ENCODE measurements around the gene CLDN20.
"Not testable (repeated sequence)": the region's sequence is repeated elsewhere in the genome, so short reads cannot be mapped to it uniquely, and the experiment has no call there.

The CLDN20 gene

DNA sequence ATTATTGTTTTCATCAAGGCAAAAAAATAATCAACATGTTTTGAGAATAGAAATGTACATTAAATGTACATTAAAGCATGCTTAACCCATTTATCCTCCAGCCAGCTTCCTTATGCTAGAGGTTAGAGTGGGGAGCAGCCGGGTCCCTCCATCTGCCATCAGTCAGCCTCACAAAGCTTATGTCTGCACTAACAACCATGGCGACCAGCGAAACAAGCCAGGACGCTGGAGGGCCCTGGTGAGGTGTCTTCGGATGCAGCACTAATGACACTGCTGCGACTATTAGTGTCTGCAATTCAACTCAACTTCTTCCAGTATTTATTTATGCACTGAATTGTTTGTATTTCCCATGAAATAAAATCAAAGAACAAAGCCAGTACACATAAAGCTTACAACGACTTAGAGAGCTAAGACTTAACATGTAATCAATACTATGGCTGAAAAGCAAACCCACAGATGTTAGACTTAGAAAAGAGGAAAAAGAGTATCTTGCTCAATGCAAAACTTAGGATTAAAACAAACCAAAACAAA lies 6.8 kb downstream of the CLDN20 start:
- no peak for DNase-seq

- no peak for DNase-seq
These were observed 7.3 kb downstream of the CLDN20 start for GRCh38 chr6:155271145-155271544.

DNA sequence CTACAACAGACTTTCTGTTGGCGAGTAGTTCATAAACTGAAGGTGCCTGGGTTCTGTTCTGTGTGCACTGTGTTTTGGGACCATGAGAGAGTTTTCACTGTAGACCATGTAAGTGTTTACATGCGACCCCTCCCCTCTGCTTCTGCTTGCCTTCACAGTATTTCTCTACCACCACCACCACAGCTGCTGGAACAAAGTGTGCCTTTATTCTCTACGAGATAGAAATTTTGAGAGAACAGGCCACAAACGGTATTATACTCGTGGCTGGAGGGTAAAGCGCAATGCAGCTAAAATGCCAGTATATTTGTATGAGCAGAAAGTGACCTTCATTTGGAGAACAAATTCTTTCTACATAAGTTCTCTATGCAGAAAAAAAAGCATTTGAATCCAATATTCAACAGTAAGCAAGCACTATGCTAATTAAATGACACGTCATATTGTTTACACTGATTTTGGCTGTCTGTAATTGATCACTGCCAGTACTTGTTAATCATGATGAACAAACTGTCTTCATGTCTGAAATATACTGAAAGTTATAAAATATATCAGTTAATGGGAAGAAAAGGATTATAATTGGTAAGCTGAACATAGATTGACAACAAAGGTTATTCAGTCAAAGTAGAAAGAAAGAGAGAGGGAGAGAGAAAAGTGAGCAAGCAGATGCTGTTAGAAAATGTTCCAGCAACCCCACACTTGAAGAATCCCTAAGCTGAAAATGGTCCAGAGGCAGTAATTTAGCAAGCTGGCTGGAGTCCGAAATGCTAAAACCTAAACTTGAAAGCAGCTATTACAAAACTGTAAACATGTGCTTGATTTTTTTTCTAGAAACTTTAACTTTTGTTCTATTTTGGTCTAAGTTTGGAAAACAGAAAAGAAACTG lies 8.8 kb downstream of the CLDN20 start:
- DNase-seq = no peak

- no peak for DNase-seq
These were observed 9.6 kb downstream of the CLDN20 start for GRCh38 chr6:155273431-155273830.

DNA sequence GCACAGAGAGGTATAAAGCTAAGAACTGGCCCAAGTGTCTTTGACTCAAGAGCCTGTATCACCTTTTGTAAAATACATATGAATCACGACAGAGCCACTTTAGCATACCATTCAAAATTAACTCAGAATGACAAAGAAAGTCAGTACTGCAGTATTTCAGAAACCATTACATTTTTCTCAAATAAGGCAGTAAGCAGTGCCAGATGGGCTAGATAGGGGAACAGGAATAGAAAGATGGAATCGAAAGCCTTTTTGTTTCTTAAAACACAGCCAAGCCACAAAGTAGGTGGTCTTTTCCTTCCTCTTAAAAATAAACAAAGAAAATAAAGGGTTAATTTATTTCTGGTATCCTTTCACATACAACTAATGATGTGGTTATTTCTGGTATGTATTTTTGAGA lies 10.3 kb downstream of the CLDN20 start:
- DNase-seq = no peak

GRCh38 chr6:155274533-155274932 lies 10.7 kb downstream of the CLDN20 start:
- DNase-seq = no peak

DNA sequence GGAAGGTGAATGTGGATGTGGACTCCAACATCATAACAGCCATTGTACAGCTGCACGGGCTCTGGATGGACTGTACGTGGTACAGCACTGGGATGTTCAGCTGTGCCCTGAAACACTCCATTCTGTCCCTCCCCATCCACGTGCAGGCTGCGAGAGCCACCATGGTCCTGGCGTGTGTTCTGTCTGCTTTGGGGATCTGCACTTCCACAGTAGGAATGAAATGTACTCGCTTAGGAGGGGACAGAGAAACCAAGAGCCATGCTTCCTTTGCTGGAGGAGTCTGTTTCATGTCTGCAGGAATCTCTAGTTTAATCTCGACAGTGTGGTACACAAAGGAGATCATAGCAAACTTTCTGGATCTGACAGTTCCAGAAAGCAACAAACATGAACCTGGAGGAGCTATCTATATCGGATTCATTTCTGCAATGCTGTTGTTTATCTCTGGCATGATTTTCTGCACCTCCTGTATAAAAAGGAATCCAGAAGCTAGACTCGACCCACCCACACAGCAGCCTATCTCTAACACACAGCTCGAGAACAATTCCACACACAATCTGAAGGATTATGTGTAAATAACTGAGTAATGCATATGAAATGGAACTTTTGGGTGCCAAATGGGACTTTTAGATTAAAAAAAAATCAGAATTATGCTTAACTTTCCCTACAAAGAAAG lies 12.1 kb downstream of the CLDN20 start:
- no peak for DNase-seq

DNA sequence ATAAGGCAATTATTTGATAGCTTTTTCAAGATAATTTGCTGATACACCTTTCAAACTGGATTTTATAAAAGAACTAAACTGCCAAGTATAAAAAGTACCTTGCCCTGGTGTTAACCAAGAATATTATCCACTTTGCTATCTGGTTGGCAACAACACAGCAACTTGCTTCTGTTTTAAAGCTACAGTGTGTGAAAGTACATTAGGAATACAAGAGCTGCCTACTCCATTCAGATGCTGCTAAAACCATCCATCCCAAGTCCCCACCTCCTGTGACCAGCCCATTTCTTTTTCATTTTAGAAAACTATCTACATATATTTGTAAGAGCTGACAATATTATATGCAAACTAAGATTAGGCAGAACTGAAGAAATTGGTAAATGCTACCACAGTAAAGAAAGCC lies 12.8 kb downstream of the CLDN20 start:
- DNase-seq = no peak

DNA sequence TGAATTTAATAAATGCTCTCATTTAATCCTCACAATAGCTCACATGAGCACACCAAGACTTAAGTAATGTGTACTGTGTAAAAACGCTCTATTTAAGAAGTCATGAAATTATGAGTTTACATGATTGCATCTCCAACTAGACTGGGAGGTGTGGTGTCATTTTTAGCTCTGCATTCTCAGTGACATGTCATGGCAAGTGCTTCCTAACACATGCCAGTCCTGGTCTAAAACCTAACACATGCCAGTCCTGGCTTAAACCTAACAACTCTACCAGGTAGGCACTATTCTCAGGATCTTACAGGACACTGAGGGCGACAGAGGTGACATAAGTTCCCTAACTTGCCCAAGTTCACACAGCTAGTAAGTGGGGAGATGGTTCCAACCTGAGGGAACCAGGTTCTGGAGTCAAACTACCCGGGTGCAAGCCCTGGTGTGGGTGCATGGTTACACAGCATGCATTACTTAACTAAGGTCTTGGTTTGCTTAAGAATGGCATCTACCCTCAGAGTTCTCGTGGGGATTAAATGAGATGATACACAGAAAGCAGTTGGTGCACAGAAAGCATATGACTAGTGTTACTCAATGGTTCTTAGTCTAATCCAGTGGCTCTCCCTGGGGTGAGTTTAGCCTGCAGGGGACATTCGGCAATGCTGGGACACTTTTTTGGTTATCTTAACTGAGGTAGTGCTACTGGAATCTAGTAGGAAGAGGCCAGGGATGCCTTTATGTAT lies 14.7 kb downstream of the CLDN20 start:
- no peak for DNase-seq

- no peak for DNase-seq
These were observed 21.0 kb downstream of the CLDN20 start for GRCh38 chr6:155284775-155285174.

GRCh38 chr6:155287762-155288161 lies 23.9 kb downstream of the CLDN20 start:
- DNase-seq = no peak

GRCh38 chr6:155290491-155290890 lies 26.7 kb downstream of the CLDN20 start:
- no peak for DNase-seq

GRCh38 chr6:155291291-155291690 lies 27.5 kb downstream of the CLDN20 start:
- DNase-seq = no peak

- DNase-seq = no peak
These were observed 28.9 kb downstream of the CLDN20 start for GRCh38 chr6:155292711-155293110.

DNA sequence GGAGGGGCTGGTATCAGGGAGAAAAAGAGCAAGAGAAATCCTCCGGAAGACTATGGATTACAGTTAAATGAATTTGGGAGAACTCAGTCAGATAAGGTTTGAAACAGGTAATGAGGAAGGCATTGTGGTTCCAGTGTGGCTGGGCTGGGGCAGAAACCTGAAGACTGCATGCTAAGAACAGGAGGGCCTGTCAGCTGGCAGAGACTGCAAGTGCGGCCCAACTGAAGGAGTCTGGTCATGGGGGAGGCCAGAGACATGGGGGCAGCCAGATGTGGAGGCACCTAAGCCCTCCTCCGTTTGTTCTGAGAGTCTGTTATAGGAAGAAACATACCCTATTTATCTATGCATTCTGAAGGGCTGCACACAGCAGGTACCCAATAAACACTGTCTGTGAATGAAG lies 33.9 kb downstream of the CLDN20 start:
- no peak for DNase-seq

GRCh38 chr6:155301867-155302266 lies 38.1 kb downstream of the CLDN20 start:
- no peak for DNase-seq

DNA sequence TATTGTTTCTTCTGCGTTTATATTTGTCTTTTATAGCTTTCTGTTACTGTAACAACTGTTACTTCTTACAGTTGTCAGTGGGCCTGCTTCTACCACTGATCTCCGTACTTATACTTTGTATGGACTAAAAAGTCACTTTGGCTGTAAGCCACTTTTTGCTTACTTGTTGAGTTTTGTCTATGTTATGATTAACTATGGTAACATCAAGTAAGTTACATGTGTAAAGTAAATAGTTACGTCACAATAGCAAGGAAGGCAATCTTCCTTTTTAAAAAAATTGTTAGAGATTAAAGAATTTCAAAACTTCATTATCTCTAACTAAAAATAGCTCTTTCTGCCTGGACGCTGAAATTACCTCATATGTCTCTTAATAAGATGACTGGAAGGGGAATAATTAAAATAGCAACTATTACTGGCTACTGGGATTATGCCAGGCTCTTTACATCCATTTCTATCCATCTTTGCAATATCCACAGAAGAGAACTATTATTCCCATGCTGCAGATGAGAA lies 39.6 kb downstream of the CLDN20 start:
- DNase-seq = no peak

GRCh38 chr6:155306958-155307357 lies 43.1 kb downstream of the CLDN20 start:
- no peak for DNase-seq

- no peak for DNase-seq
These were observed 45.3 kb downstream of the CLDN20 start for GRCh38 chr6:155309150-155309549.

DNA sequence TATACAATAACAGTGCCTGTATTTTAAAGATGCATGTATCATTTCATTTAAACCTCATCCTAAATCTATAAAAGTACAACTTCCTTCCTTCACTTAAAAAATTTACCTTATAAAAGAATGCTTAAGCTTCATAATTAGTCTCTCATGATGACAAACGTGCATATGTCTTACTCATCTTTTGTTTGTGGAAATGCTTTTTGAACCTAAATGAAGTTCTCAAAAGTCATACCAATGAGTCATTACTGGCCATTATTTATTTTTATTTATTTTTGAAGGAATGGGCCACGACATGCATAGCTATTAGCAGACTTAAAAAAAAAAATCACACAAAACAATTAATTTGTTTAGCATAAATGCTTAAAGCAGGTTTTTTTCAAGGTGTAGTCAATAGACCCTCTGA lies 46.8 kb downstream of the CLDN20 start:
- DNase-seq = no peak

DNA sequence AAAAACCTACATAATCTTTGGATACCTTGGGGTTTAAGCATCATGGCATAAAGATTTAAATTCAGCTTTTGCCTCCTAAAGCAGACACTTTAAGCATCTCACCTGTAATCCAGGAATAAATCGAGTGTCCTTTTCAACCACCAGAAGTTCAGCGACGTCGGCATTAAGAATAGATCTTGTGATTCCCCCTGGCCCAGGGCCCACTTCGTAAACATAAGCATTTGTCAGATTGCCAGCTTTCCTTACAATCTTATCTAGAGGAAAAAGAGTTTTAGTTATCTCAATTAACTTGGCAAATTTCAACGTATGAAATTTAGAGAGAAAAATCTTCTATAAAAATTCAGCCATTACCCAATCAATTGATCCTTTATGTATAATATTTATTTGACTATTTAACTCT lies 47.3 kb downstream of the CLDN20 start:
- no peak for DNase-seq

DNA sequence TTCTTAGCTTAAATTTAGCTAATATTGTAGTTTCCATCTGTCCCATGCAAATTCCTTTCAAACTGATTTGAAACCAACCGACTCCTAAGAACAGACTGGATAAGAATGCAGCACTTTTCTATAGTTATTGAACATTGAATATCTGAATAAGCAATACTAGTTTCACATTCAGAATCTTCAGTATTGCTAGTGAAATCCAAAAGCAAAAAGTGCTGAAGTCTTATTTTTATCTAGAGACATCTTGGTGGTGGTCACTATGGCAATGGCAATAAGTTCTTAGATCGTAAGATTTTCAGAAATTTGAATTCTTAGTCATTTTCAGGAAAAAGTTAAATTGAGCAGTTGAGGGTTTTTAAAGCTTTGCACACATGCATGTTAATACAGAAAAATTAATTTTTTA lies 47.8 kb downstream of the CLDN20 start:
- no peak for DNase-seq

- not testable (repeated sequence) for DNase-seq
These were observed 49.1 kb downstream of the CLDN20 start for GRCh38 chr6:155312950-155313349.

Data from CD4-positive, alpha-beta T cell treated with Interleukin-12 subunit alpha and Interleukin-12 subunit beta, for 1 hour (primary cell).